GM12878 (cell line): ENCODE data around the gene FAM181B. TPM values are rescaled to one million over a fixed set of nuclear protein-coding genes. Genes with fewer than 3 reads are reported as not detected.

Experiments used
- ATAC-seq: fragments of 200-7000 bp; cut with Tn5 transposase; 3 replicates; pipeline ENCODE4 v1.9.1; 2020; ENCODE audit warnings: mild to moderate bottlenecking, moderate library complexity
- BruUV-seq: library from RNA; stranded (reverse); fragments of 400-500 nt; replicated peaks from 2 replicates; lab custom pipeline; 2021; lab: Mats Ljungman, UMichigan
- CTCF ChIA-PET: fragments of 300-600 bp; sonication (Branson Sonifier 250); formaldehyde crosslinking; extraction: SDS; loops from one replicate; lab custom pipeline; 2021; ENCODE audit warnings: inconsistent platforms; lab: Yijun Ruan, JAX
- POLR2A ChIA-PET: fragments of 350-600 bp; formaldehyde crosslinking; extraction: SDS; loops from one replicate; lab custom pipeline; 2021; ENCODE audit warnings: inconsistent platforms; lab: Charles Lee
- RAD21 ChIA-PET: fragments of 300-600 bp; sonication (Branson Sonifier 250); formaldehyde crosslinking; loops from one replicate; lab custom pipeline; 2023; ENCODE audit warnings: antibody characterized with exemption; ENCODE audit not compliant: unreplicated experiment; lab: Charles Lee
- SMC1A ChIA-PET: fragments of 300-600 bp; sonication (Branson Sonifier 250); formaldehyde crosslinking; loops from one replicate; lab custom pipeline; 2023; ENCODE audit not compliant: unreplicated experiment, uncharacterized antibody; lab: Charles Lee
- DNase-seq: peaks from one replicate; pipeline ENCODE4 v3.0.0-alpha.2; 2011; ENCODE audit warnings: low read depth, low spot score
- FAIRE-seq: peaks from 3 replicates; lab custom pipeline; 2011; peaks lifted over from hg19 to GRCh38; lab: Jason Lieb, UNC
- H2AFZ ChIP-seq: 2 replicates; pipeline ENCODE4 v1.6.0; 2011; ENCODE audit warnings: low read depth, low read length, control low read depth; ENCODE audit not compliant: control insufficient read depth
- H3K27ac ChIP-seq: 2 replicates; pipeline ENCODE4 v1.5.1; 2011; ENCODE audit warnings: control low read depth; ENCODE audit not compliant: control insufficient read depth, insufficient read depth
- H3K27me3 ChIP-seq, 2 experiments: replicated peaks in 1 of 2; 2 replicates each; pipeline versions ENCODE4 v1.6.0 to v1.6.1; 2011; ENCODE audit warnings: low read length in 1 of 2; ENCODE audit not compliant: control insufficient read depth in 2 of 2, insufficient read depth in 2 of 2
- H3K36me3 ChIP-seq, 2 experiments: 2 replicates each; pipeline ENCODE4 v1.5.1; 2011; ENCODE audit warnings: low read length in 1 of 2; ENCODE audit not compliant: control insufficient read depth in 2 of 2, insufficient read depth in 2 of 2
- H3K4me1 ChIP-seq: 2 replicates; pipeline ENCODE4 v1.6.1; 2011; ENCODE audit warnings: mild to moderate bottlenecking, low read length, moderate library complexity, mixed read lengths; ENCODE audit not compliant: control insufficient read depth, insufficient read depth
- H3K4me2 ChIP-seq: 2 replicates; pipeline ENCODE4 v1.6.0; 2011; ENCODE audit warnings: control low read depth; ENCODE audit not compliant: control insufficient read depth, insufficient read depth
- H3K4me3 ChIP-seq: fragments of 200-600 bp; sonication (generic); 2 replicates; pipeline ENCODE4 v1.5.1; 2016
- H3K79me2 ChIP-seq: 2 replicates; pipeline ENCODE4 v1.6.0; 2011; ENCODE audit warnings: low read length; ENCODE audit not compliant: control insufficient read depth, insufficient read depth
- H3K9ac ChIP-seq: 2 replicates; pipeline ENCODE4 v1.8.0; 2011; ENCODE audit warnings: low read length, control low read depth, mixed read lengths; ENCODE audit not compliant: control insufficient read depth, insufficient read depth
- H3K9me3 ChIP-seq: replicated peaks from 3 replicates; pipeline ENCODE4 v1.5.1; 2011; ENCODE audit warnings: mild to moderate bottlenecking, low read length; ENCODE audit not compliant: control insufficient read depth, insufficient read depth
- H4K20me1 ChIP-seq: 2 replicates; pipeline ENCODE4 v1.6.0; 2011; ENCODE audit not compliant: control insufficient read depth, insufficient read depth
- BCLAF1 ChIP-seq: fragments of 450-650 bp; IDR thresholded peaks from 2 replicates; pipeline ENCODE4 v1.6.1; 2017; ENCODE audit warnings: antibody characterized with exemption, mild to moderate bottlenecking, moderate library complexity
- MLLT1 ChIP-seq: fragments of 450-650 bp; IDR thresholded peaks from 2 replicates; pipeline ENCODE4 v1.6.1; 2016; ENCODE audit warnings: mild to moderate bottlenecking
- MYB ChIP-seq: fragments of 150-350 bp; IDR thresholded peaks from 2 replicates; pipeline ENCODE4 v1.6.1; 2014; ENCODE audit warnings: mild to moderate bottlenecking, low read depth, low read length, borderline replicate concordance
- ZNF687 ChIP-seq: fragments of 450-650 bp; IDR thresholded peaks from 2 replicates; pipeline ENCODE4 v1.6.1; 2017; ENCODE audit warnings: mild to moderate bottlenecking, moderate library complexity
- in situ Hi-C: fragments of 300-500 bp; cut with MboI; formaldehyde crosslinking; loops from 9 replicates; pipeline ENCODE4 v1.14.3; 2018; ENCODE audit warnings: mixed read lengths
- intact Hi-C: fragments of 100-400 bp; cut with micrococcal nuclease; formaldehyde crosslinking; loops from one replicate; pipeline ENCODE4 v1.14.2; 2022; ENCODE audit not compliant: unreplicated experiment
- polyA plus RNA-seq, 11 experiments: library from polyadenylated mRNA; depleted of rRNA in 4 of 11; unstranded in 6 of 11; stranded (reverse) in 5 of 11; fragments of >200 nt; fragmentation: Nextera tagmentation in 4 of 11; fragmentation: Illumina TruSeq in 1 of 11; extraction: Ambion mirVana in 4 of 11; extraction: Trizol in 1 of 11; gene quantifications; 1 replicate in 1 of 11; 2 replicates in 10 of 11; pipeline versions ENCODE4 v1.2.1 to v1.2.3, GENCODE V29; 2011 to 2016; ENCODE audit warnings: inconsistent platforms in 2 of 11, missing spikeins in 2 of 11, low read depth in 1 of 11
- total RNA-seq, 4 experiments: library from RNA; depleted of rRNA in 3 of 4; stranded (reverse); fragments of >200 nt in 3 of 4; fragmentation: Illumina TruSeq in 1 of 4; extraction: Trizol in 1 of 4; gene quantifications; 2 replicates each; pipeline versions ENCODE4 v1.2.1 to v1.2.3, GENCODE V29; 2013 to 2021

Gene FAM181B
- total and polyA plus RNA-seq, 10 of the 15 experiments (the other 5 are each of a cell fraction or from before 2014, with no cell fraction given), result not detected

- no peak overlapping the region for H3K9ac ChIP-seq
- intact Hi-C loops, result no loop called here
- no peaks in the 10 kb centered on the region for H3K4me1 ChIP-seq
- H3K27ac ChIP-seq, result no peak overlapping the region
- ChIA-PET CTCF (interaction anchor here (1.1 to 1.5 kb wide), 3 partner anchors 9 to 1108 kb away, joined by 4 to 7 read pairs (median 7); no protein-coding TSS in a partner anchor), RAD21 (interaction anchor here (0.9 kb wide), 1 partner anchor 11 kb away, joined by 3 read pairs; no protein-coding TSS in a partner anchor), POLR2A (no interaction called here), SMC1A (no interaction called here)
- no peak overlapping the region for H3K4me2 ChIP-seq
- H3K4me3 ChIP-seq, result no peak overlapping the region
- BruUV-seq, result no TSS peak
- no peaks in the 10 kb centered on the region; a peak in 3 of 4 replicates for H3K27me3 ChIP-seq
- TF ChIP-seq MYB (no peak), ZNF687 (no peak), BCLAF1 (no peak), MLLT1 (no peak)
- no peak for DNase-seq
- H3K79me2 ChIP-seq, result no peaks in the 10 kb centered on the region
- H3K9me3 ChIP-seq, result no peaks in the 10 kb centered on the region
- in situ Hi-C loops, result no loop called here
- H4K20me1 ChIP-seq, result no peaks in the 10 kb centered on the region
- H2AFZ ChIP-seq, result no peak overlapping the region
- FAIRE-seq, result no peak
- no peaks in the 10 kb centered on the region for H3K36me3 ChIP-seq
- no peak for ATAC-seq
Measured at GRCh38 chr11:82711648-82712047, 22.0 kb downstream of the FAM181B start.
